ENCODE results near the gene CCM2. TPM values are rescaled to one million over a fixed set of nuclear protein-coding genes. Genes with fewer than 3 reads are reported as not detected.

CCM2 gene
- total RNA-seq, 2 experiments from 2014 or later: 48.8 to 52.8 TPM

- Histone ChIP-seq H3K9me3 (ENCODE audit: control insufficient read depth in 1 of 2, insufficient read depth in 1 of 2, low read length in 2 of 2) (no peaks in the 10 kb centered on the region), H3K36me3 (ENCODE audit: insufficient read depth, low read length) (no peaks in the 10 kb centered on the region), H3K4me3 (ENCODE audit: low read length) (no peak overlapping the region), H3K27ac (ENCODE audit: low read depth in 1 of 2, low read length in 2 of 2) (peak overlapping the region in 1 of 2 donors; percentile 47), H3K4me1 (ENCODE audit: insufficient read depth, low read length) (peaks cover 31% of the 10 kb centered on the region), H3K27me3 (ENCODE audit: control insufficient read depth in 1 of 2, insufficient read depth in 2 of 2, low read length in 2 of 2) (no peaks in the 10 kb centered on the region)
- DNase-seq (no peak), ATAC-seq (ENCODE audit: poor library complexity) (no peak)
- peaks cover 15% of the 10 kb centered on the region for H3K4me1 Mint-ChIP-seq (ENCODE audit: low read depth)
- no peaks in the 10 kb centered on the region for H3K36me3 Mint-ChIP-seq (ENCODE audit: low read depth)
- H3K27me3 Mint-ChIP-seq: peaks cover 4% of the 10 kb centered on the region
- ChIA-PET POLR2A (interaction anchor here (1.2 to 2.3 kb wide), 2 partner anchors 13 to 518 kb away, joined by 3 to 13 read pairs; partner anchors contain the start of genes OGDH and TBRG4), CTCF (interaction anchor here (1.0 kb wide), 1 partner anchor 13 kb away, joined by 3 read pairs; the partner anchor contains the start of gene TBRG4)
- H3K4me3 Mint-ChIP-seq: no peak overlapping the region
- no peaks in the 10 kb centered on the region for H3K9me3 Mint-ChIP-seq
- no peak overlapping the region for H3K27ac Mint-ChIP-seq
- TF ChIP-seq CTCF (IDR thresholded peaks at IDR 0.05): no peak
- intact Hi-C loops (cut with DNase I, micrococcal nuclease): no loop called here
Observed at GRCh38 chr7:45123913-45124710, 124.1 kb downstream of the CCM2 start.

GRCh38 chr7:45125193-45125904, 125.3 kb downstream of the CCM2 start:
- Mint-ChIP-seq H3K36me3 (ENCODE audit: low read depth) (no peaks in the 10 kb centered on the region), H3K27ac (no peak overlapping the region), H3K4me3 (no peak overlapping the region), H3K9me3 (no peaks in the 10 kb centered on the region), H3K4me1 (ENCODE audit: low read depth) (peaks cover 15% of the 10 kb centered on the region), H3K27me3 (no peaks in the 10 kb centered on the region)
- Histone ChIP-seq H3K4me1 (ENCODE audit: insufficient read depth, low read length) (peaks cover 31% of the 10 kb centered on the region), H3K4me3 (ENCODE audit: low read length) (no peak overlapping the region), H3K27ac (ENCODE audit: low read depth in 1 of 2, low read length in 2 of 2) (no peak overlapping the region), H3K9me3 (ENCODE audit: control insufficient read depth in 1 of 2, insufficient read depth in 1 of 2, low read length in 2 of 2) (no peaks in the 10 kb centered on the region), H3K27me3 (ENCODE audit: control insufficient read depth in 1 of 2, insufficient read depth in 2 of 2, low read length in 2 of 2) (no peaks in the 10 kb centered on the region), H3K36me3 (ENCODE audit: insufficient read depth, low read length) (no peaks in the 10 kb centered on the region)
- intact Hi-C loops (cut with DNase I, micrococcal nuclease): no loop called here
- no peak for TF ChIP-seq CTCF (IDR thresholded peaks at IDR 0.05)
- ATAC-seq (ENCODE audit: poor library complexity) (no peak), DNase-seq (peak in 1 of 14 experiments; percentile 7)
- ChIA-PET POLR2A (interaction anchor here (2.3 kb wide), 1 partner anchor 14 kb away, joined by 13 read pairs; the partner anchor contains the start of gene TBRG4), CTCF (interaction anchor here (0.6 kb wide), 1 partner anchor 114 kb away, joined by 3 read pairs; no protein-coding TSS in a partner anchor)

Other genes with a start within 250 kb of the CCM2 start
- gene PPIA, start 203.5 kb upstream of the CCM2 start, total RNA-seq: 100 to 1,000 TPM; 410 to 423 TPM
- 100 to 1,000 TPM; 145 to 156 TPM for gene H2AZ2, start 152.1 kb upstream of the CCM2 start, total RNA-seq
- 10 to 100 TPM; 17.0 to 17.4 TPM for gene PURB, start 114.7 kb upstream of the CCM2 start, total RNA-seq
- gene MYO1G, start 21.2 kb upstream of the CCM2 start, total RNA-seq: 100 to 1,000 TPM; 155 to 157 TPM
- under 1 TPM; 0.08 to 0.14 TPM for gene NACAD, start 88.8 kb downstream of the CCM2 start, total RNA-seq
- gene TBRG4, start 111.5 kb downstream of the CCM2 start, total RNA-seq: 100 to 1,000 TPM; 104 to 105 TPM
- not detected for gene RAMP3, start 157.6 kb downstream of the CCM2 start, total RNA-seq